Fibroblast of skin of left quadriceps (primary cell): Measurements from ENCODE around the gene NRDC.
"Not testable (repeated sequence)": the region's sequence is repeated elsewhere in the genome, so short reads cannot be mapped to it uniquely, and the experiment has no call there.

Experiments
- DNase-seq, 2 experiments: peaks; one replicate each; pipeline ENCODE4 v3.0.0-alpha.2; 2013; ENCODE audit warnings: low read depth in 2 of 2

NRDC gene

DNA sequence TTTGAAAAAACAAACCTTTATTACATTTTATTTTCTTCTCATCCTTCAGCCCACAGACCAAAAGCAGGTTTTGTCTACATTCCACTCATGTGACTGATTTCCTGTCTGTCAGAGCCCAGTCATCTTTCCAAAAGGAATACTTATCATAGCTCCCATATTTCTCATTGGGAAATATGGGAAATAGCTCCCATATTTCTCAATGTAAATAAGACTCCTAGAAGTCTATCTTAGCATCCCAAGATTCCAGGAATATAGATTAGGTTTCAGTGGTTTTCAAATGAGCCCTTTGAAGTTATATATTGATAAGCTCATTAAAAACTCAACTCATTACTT, 19.1 kb upstream of the NRDC start:
- DNase-seq: peak; percentile 94

DNA sequence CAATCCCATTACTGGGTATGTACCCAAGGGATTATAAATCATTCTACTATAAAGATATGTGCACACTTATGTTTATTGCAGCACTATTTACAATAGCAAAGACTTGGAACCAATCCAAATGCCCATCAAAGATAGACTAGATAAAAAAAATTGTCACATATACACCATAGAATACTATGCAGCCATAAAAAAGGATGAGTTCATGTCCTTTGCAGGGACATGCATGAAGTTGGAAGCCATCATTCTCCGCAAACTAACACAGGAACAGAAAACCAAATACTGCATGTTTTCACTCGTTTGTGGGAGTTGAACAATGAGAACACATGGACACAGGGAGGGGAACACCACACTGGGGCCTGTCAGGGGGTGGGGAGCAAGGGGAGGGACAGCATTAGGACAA, 16.2 kb upstream of the NRDC start:
- not testable (repeated sequence) for DNase-seq

DNA sequence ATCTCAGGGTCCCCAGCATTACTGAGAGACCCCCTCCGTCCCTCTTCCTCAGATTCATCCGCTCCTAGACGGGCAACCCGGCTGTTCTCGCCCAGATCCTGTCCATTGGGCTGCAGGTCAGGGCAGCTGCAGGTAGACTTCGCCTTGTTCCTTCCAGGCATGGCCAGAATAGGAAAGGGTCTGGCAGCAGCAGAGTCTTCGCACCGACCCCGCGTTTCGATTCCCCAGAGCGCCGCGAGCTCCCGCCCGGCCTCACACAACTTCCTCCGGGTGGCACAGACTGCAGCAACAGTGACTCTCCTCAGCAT, 265 bp downstream of the NRDC start:
- DNase-seq: no peak

DNA sequence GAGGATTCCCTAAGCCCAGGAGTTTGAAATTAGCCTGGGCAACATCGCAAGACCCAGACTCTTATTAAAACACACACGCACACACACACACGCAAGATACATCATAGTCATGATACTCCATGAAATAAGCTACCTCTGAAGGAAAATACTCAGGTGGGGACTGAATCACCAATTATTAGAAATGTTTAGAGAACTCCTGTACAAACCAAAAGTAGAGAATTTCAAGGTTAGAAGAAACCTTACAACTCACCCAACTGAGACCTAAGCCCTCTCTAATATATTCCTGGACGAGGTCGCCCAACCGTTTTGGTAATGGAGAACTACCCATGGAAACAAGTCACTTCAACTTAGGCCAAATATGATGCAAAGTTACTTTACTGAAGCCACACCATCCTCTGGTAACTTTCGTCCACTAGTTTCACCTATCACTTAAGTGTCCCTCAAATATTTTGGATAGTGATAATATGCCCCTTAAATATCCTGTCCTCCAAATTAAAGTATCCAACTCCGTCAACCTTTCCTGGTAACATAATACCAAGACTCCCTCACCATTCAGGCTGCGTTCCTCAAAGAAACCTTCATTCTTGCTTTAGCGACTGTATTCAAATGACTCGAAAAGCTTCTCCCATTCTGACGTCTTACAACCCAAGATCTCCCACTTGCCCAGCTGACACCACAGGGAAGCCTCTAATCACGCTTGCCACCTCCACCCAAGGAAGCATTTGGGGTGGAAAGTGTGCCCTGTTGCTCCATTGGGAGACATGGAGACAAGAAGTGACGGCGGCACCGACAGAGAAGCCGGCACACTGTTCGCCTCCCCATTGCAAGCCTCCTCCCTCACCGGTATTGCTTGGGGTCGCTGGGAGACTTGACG, 856 bp downstream of the NRDC start:
- DNase-seq: no peak

DNA sequence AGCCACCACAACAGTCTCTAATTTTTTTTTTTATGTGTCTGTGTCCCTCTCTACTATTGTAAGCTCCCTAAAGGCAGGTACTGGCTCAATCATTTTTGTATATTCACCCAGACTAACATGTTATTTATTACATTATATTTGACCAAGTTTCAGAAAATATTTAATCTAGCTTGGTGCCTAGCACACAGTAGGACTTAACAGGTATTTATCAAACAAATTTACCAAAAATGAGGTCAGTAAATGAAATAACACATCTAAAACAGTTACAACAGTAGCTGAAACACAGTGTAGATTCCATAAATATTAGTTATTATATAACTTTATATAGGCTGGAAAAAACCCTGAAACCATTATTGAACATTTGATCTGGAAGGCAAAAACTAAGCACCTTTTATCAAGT, 2.7 kb downstream of the NRDC start:
- DNase-seq: no peak

DNA sequence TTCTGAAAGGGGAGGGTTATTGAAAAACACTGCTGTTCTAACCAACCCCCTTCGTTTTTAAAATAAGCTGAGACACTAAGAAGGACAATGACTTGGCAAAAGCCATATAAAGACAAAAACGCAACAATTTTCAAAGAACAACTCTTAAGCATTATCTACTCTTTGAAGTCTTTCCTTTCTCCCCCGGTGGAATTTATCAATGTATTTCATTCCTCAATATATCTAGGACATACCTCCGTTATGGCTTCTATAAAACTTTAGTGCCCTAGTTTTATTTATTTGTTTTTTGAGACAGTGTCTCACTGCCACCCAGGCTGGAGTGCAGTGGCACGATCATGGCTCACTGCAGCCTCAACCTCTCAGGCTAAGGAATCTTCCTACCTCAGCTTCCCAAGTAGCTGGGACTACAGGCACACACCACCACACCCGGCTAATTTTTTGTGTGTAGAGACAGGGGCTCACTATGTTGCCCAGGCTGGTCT, 3.2 kb downstream of the NRDC start:
- no peak for DNase-seq

DNA sequence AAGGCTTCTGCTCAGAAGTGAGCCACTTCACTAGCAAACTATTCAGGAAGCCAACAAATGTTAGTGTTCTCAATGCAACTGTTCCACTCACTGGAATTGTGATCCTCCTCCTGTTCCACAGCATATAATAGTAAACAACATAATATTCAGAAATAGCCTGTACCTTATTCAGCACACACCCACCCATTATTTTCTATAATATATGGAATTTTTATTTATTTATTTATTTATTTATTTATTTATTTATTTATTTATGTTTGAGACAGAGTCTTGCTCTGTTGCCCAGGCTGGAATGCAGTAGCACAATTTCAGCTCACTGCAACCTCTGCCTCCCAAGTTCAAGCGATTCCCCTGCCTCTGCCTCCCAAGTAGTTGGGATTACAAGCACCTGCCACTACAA, 5.3 kb downstream of the NRDC start:
- not testable (repeated sequence) for DNase-seq

DNA sequence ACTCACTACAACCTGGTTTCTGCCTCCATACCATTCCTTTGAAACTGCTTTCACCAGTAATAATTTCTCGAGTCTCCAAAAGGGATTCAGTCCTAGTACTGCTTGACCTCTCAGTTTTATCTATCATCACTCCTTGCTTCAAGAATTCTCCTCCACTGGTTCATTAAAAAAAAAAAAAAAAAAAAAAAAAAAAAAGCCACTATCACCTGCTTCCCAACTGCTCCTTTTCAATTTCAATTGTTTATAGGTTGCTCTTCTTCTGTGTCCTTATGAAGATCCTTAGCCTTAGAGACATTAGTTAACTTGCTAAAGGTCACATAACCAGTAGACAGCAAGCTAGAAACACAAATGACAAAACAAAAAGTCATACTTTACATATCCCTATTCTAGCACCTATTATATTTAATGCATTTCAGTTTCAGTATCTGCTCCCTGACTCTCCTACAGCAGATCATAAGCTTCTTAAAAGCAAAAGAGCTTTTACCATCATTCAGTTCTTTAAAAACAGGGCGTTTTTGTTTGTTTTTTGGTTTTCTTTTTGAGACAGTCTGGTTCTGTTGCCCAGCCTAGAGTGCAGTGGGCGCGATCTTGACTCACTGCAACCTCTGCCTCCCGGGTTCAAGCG, 7.1 kb downstream of the NRDC start:
- DNase-seq: no peak

DNA sequence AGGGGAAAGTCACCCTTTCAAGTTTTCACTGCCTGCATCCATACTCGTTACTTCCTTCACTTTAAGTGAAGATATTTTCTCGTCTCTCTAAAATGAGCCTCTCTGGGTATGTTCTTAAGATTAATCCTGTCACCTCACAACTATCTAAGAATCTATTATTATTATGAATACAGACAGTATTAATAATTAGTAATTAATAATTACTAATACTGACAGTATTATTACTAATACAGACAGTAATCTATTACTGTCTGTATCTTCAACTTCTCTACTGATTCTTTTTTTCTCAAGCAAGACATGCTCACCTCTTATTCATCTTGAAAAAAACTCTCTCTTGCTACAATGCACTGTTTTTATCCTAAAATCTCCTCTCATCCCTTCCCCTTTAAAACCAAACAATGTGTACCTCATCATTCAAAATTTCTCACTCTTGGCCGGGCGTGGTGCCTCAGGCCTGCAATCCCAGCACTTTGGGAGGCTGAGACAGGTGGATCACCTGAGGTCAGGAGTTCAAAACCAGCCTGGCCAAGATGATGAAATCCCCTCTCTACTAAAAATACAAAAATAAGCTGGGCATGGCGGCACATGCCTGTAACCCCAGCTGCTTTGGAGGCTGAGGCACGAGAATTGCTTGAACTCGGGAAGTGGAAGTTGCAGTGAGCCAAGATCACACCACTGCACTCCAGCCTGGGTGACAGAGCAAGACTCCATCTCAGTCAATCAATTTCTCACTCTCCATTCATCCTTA, 7.8 kb downstream of the NRDC start:
- no peak for DNase-seq

DNA sequence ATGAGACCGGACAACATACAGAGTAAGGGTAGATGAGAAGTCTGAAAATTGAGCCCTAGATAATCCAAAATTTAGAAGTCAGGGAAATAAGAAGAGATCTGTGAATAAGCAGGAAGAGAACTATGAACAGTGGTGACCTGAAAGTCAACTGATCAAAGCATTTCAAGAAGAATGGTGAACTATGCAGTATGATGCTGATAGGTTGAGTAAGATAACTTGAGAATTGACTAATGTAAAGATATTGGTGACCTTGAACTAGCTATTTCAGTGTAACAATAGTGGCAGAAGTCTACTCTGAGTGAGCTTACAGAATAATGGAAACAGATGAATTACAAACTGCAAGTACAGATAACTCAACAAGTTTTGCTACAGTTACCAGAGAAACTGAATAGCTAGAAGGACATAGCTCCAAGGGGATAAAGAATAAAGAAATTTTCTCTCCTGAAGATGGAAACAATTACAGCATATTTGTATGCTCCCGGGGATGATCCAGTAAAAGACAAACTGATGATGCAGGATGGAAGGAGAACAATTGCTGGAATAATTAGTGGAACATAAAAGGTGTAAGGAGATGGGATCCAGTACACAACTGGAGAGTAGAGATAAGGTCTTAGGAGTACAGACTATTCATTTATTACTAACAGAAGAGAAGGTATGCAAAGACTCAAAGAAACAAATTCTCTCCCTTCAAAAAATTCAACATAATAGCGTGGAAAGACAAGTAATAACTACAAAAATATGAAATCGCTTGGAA, 10.9 kb downstream of the NRDC start:
- no peak for DNase-seq

DNA sequence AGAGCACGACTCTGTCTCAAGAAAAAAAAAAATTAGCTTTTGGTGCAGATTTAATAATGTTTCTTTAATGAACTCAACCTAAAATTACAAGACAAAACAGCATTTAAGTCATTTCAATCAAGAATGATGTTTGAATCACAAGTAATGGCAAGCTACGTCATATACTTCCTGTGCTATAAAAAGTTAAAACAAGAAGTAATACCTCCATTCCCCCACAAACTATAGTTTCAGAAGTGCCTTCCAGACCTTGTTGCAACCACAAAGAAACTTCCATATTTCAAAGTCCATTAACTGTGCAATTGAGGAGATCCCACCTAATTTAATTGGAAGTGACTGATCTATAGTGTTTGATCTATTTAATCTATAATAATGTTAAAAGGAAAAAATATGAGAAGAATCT, 15.1 kb downstream of the NRDC start:
- no peak for DNase-seq

DNA sequence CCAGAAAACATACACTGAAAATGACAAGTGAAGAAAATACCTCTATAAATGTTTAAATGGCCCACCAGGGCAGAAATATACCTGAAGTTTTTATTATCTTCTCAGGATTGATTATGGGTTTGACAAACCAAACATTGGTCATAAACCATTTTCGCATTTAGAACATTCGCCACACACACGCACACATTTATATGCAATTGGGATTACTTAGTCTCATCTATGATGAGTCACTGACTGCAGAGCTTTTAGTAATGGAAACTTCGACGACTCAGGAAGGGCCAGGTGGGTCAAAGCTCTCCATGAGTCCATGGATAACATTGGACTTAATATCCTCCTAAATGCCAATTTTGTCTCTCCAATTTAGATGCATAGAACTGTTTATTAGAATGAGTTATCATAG, 16.9 kb downstream of the NRDC start:
- no peak for DNase-seq

DNA sequence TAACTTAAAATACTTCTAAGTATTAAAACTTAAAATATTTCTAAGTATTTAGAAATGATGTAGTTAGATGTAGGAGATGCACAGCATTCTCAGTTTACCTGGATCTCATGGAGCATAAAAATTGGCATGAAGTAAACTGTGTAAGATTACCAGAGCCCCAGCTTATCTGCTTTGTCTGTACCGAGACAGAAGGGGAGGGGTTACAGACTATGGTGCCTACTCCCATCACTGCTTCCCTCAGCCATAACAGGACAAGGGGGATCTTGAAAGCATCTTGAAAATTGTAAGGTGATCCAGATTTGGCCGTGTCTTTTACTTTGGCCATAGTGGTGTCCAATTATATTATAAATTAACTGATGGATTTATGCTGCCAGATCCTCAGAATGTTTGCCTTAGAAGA, 18.8 kb downstream of the NRDC start:
- DNase-seq: no peak

DNA sequence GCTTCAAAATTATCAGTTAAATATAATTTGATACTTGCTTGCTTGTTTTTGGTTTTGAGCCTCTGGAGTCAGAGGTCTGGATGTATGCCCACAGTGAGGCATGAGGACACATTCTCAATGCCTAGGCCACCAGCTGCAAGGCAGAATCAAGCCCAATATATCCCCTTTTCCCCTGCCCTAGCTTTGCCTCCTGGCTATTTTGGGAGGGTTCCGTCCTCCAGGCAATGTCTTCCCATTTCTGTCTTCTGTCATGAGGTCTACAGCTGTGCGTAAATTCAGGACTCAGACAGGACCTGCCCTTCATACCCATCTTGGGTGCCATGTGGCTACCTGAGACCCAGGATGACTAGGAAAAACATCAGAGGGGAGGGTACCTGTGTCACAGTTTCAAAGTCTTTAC, 19.2 kb downstream of the NRDC start:
- DNase-seq: no peak

DNA sequence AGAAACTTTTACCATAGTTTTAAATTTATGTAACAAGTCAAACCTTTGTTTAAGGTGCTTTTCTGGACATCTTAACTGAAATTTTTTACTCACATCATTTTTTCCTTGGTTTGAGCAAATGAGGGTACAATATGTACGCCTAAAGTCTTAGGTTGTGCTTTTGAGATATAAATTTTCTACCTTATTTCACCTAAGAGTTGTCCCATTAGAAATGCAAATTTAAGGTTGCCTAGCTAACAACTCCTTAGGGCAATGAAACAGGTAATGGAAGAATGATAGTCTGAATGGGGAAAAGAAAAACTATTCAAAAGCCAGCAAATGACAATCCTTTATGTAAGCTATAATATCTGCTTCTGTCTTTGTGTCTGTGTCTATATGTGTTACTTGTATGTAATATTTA, 19.6 kb downstream of the NRDC start:
- DNase-seq: no peak

DNA sequence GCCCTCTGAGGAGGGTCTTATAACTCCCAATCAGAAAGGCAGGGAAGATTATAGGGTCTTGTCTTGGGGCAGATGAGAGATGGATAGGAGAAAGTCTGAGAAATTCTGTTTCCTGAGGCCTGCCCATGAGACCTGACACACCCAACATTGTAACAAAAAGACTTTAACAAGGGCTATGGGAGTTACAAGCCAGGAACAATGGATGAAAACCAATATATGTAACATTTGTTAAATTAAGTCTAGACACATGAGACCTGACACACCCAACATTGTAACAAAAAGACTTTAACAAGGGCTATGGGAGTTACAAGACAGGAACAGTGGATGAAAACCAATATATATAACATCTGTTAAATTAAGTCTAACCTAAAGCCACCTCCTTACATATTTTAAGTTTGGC, 21.8 kb downstream of the NRDC start:
- no peak for DNase-seq

DNA sequence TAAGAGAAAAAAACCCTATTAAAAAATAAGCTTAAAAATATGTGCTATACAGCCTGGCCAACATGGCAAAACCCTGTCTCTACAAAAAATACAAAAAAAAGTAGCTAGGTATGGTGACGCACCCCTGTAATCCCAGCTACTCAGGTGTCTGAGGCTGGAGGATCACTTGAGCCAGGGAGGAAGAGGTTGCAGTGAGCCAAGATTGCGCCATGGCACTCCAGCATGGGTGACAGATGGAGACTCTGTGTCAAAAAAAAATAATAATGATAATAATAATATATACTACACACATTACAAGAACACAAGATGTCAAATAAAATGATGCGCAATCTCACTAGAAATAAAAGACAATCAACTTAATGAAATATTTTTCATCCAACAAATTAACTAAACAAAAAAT, 22.9 kb downstream of the NRDC start:
- no peak for DNase-seq

DNA sequence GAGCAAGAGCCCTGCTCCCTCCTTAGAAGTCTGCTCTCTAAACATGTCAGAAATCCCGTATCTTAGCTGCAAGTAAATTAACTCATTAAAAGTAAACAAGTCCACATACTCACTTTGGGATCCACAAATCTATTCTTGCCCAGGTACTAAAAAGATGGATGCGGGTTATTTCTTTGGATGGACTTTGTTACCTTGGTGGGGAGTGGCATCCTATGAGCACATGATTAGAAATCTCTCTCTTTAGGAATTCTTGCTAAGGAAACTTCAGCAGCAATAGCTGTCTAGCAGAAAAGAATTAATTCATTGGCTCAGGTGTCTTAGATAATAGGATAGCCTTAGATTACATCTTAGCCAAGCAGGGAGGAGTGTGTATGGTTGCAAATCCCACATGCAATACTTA, 25.2 kb downstream of the NRDC start:
- DNase-seq: no peak

DNA sequence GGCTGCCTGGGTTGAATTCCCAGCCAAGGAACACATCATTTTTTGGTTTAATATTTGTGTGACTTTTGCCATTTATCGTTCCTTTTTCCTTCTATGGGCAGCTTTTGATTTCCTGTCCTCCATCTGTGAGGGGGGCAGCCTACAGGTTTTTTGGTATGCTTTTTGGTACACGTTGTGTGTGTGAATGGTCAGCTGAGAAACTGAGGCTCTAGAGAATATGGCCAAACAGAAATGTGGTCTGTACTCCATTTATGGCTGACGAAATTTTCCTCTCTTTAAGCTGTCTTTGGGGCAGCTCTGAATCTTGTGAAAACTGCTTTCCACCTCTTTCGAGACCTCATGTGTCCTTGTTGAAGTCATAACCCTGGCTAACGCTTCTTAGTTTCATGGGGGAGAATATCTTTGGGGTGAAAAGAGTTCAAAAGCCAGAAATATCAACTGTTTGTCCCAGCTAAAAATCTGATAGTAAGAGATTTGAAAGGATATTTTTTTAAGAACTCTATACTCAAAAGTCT, 26.6 kb downstream of the NRDC start:
- no peak for DNase-seq

DNA sequence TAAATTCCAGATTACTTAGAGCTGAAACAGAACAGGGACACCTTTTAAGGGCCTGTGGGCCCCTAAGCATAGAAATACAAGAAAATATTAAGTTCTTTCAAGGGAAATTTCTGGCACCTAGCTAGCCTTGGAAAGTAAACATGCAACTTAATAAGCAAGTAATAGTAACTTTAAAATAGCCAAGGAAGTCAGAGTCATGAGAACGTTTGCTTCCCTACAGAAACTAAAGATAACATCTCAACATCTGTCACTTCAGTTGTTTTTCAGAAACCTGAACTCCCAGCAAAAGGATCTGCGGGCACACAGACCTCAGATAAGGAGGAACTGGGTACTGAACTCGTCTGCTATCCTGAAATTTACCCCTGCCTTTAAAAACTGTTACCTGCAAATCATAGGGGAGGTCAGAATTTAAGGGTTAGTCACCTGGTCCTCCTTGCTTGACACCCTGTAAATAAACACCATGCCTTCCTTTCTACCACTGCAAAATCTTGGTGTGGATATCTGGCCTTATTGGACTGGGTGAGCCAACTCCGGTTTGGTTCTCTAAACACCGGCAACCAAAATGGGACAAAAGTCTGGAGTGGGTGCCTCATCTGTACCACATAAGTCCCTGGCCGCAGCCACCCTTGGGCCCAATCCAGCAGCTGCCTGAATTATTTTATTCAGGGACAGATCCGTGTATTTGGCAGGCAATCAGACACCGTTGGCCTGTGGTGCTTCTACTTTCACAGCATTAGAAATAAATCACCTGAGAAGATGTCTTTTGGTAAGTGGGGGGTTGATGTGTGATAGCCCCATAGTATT, 27.9 kb downstream of the NRDC start:
- DNase-seq: no peak

DNA sequence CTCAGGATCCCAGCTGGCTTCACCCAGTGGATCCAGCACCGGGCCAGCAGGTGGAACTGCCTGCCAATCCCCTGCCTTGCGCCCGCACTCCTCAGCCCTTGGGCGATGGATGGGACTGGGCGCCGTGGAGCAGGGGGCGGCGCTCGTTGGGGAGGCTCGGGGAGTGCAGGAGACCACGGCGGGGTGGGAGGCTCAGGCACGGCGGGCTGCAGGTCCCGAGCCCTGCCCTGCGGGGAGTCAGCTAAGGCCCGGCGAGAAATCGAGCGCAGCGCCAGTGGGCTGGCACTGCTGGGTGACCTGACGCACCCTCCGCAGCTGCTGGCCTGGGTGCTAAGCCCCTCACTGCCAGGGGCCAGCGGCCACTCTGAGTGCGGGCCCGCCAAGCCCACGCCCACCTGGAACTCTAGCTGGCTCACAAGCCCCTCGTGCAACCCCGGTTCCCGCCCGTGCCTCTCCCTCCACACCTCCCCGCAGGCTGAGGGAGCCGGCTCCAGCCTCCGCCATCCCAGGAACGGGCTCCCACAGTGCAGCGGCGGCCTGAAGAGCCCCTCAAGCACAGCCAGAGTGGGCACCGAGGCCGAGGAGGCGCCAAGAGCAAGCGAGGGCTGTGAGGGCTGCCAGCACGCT, 31.1 kb downstream of the NRDC start:
- no peak for DNase-seq
